ENCODE data around the gene INPP4B.

Gene INPP4B

GRCh38 chr4:142339053-142339452, 507.0 kb downstream of the INPP4B start:
- no peak for FAIRE-seq
- DNase-seq (ENCODE audit: insufficient read length, low spot score) = no peak
- TF ChIP-seq POLR2A (IDR thresholded peaks at IDR 0.05; ENCODE audit: low read depth, low read length) = no peak

GRCh38 chr4:142336251-142336934, 509.7 kb downstream of the INPP4B start:
- no peak for FAIRE-seq
- no peak for DNase-seq (ENCODE audit: insufficient read length, low spot score)
- TF ChIP-seq POLR2A (IDR thresholded peaks at IDR 0.05; ENCODE audit: low read depth, low read length) = no peak

GRCh38 chr4:142334931-142335330, 511.2 kb downstream of the INPP4B start:
- DNase-seq (ENCODE audit: insufficient read length, low spot score) = no peak
- no peak for FAIRE-seq
- TF ChIP-seq POLR2A (IDR thresholded peaks at IDR 0.05; ENCODE audit: low read depth, low read length) = no peak

GRCh38 chr4:142331646-142332045, 514.5 kb downstream of the INPP4B start:
- DNase-seq (ENCODE audit: insufficient read length, low spot score) = no peak
- TF ChIP-seq POLR2A (IDR thresholded peaks at IDR 0.05; ENCODE audit: low read depth, low read length) = no peak
- no peak for FAIRE-seq

GRCh38 chr4:142331132-142331531, 515.0 kb downstream of the INPP4B start:
- FAIRE-seq (no peak), DNase-seq (ENCODE audit: insufficient read length, low spot score) (no peak)
- no peak for TF ChIP-seq POLR2A (IDR thresholded peaks at IDR 0.05; ENCODE audit: low read depth, low read length)

GRCh38 chr4:142330311-142330710, 515.8 kb downstream of the INPP4B start:
- FAIRE-seq (no peak), DNase-seq (ENCODE audit: insufficient read length, low spot score) (no peak)
- no peak for TF ChIP-seq POLR2A (IDR thresholded peaks at IDR 0.05; ENCODE audit: low read depth, low read length)

GRCh38 chr4:142329313-142329712, 516.8 kb downstream of the INPP4B start:
- DNase-seq (ENCODE audit: insufficient read length, low spot score) (no peak), FAIRE-seq (no peak)
- TF ChIP-seq POLR2A (IDR thresholded peaks at IDR 0.05; ENCODE audit: low read depth, low read length) = no peak

- no peak for DNase-seq (ENCODE audit: insufficient read length, low spot score)
- no peak for FAIRE-seq
- TF ChIP-seq POLR2A (IDR thresholded peaks at IDR 0.05; ENCODE audit: low read depth, low read length) = no peak
Observed at GRCh38 chr4:142326181-142326580, 519.9 kb downstream of the INPP4B start.

- TF ChIP-seq POLR2A (IDR thresholded peaks at IDR 0.05; ENCODE audit: low read depth, low read length) = no peak
- DNase-seq (ENCODE audit: insufficient read length, low spot score) = no peak
- FAIRE-seq = no peak
Observed at GRCh38 chr4:142324572-142324971, 521.5 kb downstream of the INPP4B start.

- FAIRE-seq = no peak
- TF ChIP-seq POLR2A (IDR thresholded peaks at IDR 0.05; ENCODE audit: low read depth, low read length) = no peak
- no peak for DNase-seq (ENCODE audit: insufficient read length, low spot score)
Observed at GRCh38 chr4:142322996-142323395, 523.1 kb downstream of the INPP4B start.

- DNase-seq (ENCODE audit: insufficient read length, low spot score) (no peak), FAIRE-seq (no peak)
- no peak for TF ChIP-seq POLR2A (IDR thresholded peaks at IDR 0.05; ENCODE audit: low read depth, low read length)
Observed at GRCh38 chr4:142318280-142318679, 527.8 kb downstream of the INPP4B start.

- no peak for TF ChIP-seq POLR2A (IDR thresholded peaks at IDR 0.05; ENCODE audit: low read depth, low read length)
- no peak for DNase-seq (ENCODE audit: insufficient read length, low spot score)
- no peak for FAIRE-seq
Observed at GRCh38 chr4:142316913-142317312, 529.2 kb downstream of the INPP4B start.

- DNase-seq (ENCODE audit: insufficient read length, low spot score) = no peak
- no peak for FAIRE-seq
Observed at GRCh38 chr4:142316025-142316424, 530.1 kb downstream of the INPP4B start.

GRCh38 chr4:142314686-142315085, 531.4 kb downstream of the INPP4B start:
- DNase-seq (ENCODE audit: insufficient read length, low spot score) (no peak), FAIRE-seq (no peak)
- TF ChIP-seq POLR2A (IDR thresholded peaks at IDR 0.05; ENCODE audit: low read depth, low read length) = no peak

More at GRCh38 chr4:142316025-142316424, 530.1 kb downstream of the INPP4B start:
- no peak for TF ChIP-seq POLR2A (IDR thresholded peaks at IDR 0.05; ENCODE audit: low read depth, low read length)

GRCh38 chr4:142314247-142314646, 531.9 kb downstream of the INPP4B start:
- no peak for TF ChIP-seq POLR2A (IDR thresholded peaks at IDR 0.05; ENCODE audit: low read depth, low read length)
- no peak for FAIRE-seq
- DNase-seq (ENCODE audit: insufficient read length, low spot score) = no peak

Measured in H54 (cell line).